HCT116 (cell line): ENCODE results near the gene SPRR2B. TPM values are rescaled to one million over a fixed set of nuclear protein-coding genes. Genes with fewer than 3 reads are reported as not detected.

Experiments
- ATAC-seq: fragments of 200-7000 bp; cut with Tn5 transposase; 2 replicates; pipeline ENCODE4 v1.9.1; 2020; ENCODE audit warnings: mild to moderate bottlenecking, moderate library complexity
- BruUV-seq: library from RNA; stranded (reverse); fragments of 400-500 nt; replicated peaks from 2 replicates; lab custom pipeline; 2021; lab: Mats Ljungman, UMichigan
- CTCF ChIA-PET: fragments of 300-600 bp; sonication (Branson Sonifier 250); formaldehyde crosslinking; loops from one replicate; lab custom pipeline; 2021; ENCODE audit warnings: antibody characterized with exemption; lab: Charles Lee
- POLR2A ChIA-PET: fragments of 300-600, 350-600 bp; sonication (Branson Sonifier 250); formaldehyde crosslinking; loops from one replicate; lab custom pipeline; 2021; ENCODE audit warnings: antibody characterized with exemption; lab: Charles Lee
- RAD21 ChIA-PET, 2 experiments: fragments of 300-600 bp; sonication (Branson Sonifier 250); formaldehyde crosslinking; loops; one replicate each; lab custom pipeline; 2023; ENCODE audit warnings: low total read pairs in 2 of 2; ENCODE audit not compliant: uncharacterized antibody in 2 of 2, unreplicated experiment in 2 of 2, low non-redundant PET in 1 of 2; lab: Charles Lee
- DNase-seq: peaks from one replicate; pipeline ENCODE4 v3.0.0-alpha.2; 2010; ENCODE audit warnings: low read depth, low spot score
- H2AFZ ChIP-seq: fragments of 200-600 bp; shearing (Covaris generic), sonication (generic); 2 replicates; pipeline ENCODE4 v1.6.1; 2017; ENCODE audit warnings: low read depth, mixed run types, mixed read lengths, antibody characterized with exemption, low read length; ENCODE audit not compliant: poor library complexity, severe bottlenecking
- H3K27ac ChIP-seq: 2 replicates; pipeline ENCODE4 v1.5.1; 2012; ENCODE audit warnings: low read depth, low read length
- H3K27me3 ChIP-seq: fragments of 200-600 bp; sonication (generic); 2 replicates; pipeline ENCODE4 v1.6.1; 2016; ENCODE audit warnings: mixed run types, low read length, mixed read lengths; ENCODE audit not compliant: insufficient read depth
- H3K36me3 ChIP-seq, 2 experiments: fragments of 200-500 bp in 1 of 2; fragments of 200-600 bp in 1 of 2; sonication (Bioruptor generic) in 1 of 2; sonication (generic) in 1 of 2; 2 replicates each; pipeline versions ENCODE4 v1.5.1 to v1.6.1; 2014 to 2016; ENCODE audit warnings: low read length in 2 of 2, inconsistent platforms in 1 of 2, mixed read lengths in 1 of 2, mixed run types in 1 of 2; ENCODE audit not compliant: insufficient read depth in 2 of 2, control insufficient read depth in 1 of 2
- H3K4me1 ChIP-seq, 2 experiments: fragments of 200-600 bp in 1 of 2; sonication (generic) in 1 of 2; 2 replicates each; pipeline versions ENCODE4 v1.5.1 to v1.6.1; 2012 to 2017; ENCODE audit warnings: low read length in 2 of 2, inconsistent platforms in 1 of 2, mild to moderate bottlenecking in 1 of 2, mixed read lengths in 1 of 2, mixed run types in 1 of 2, moderate library complexity in 1 of 2; ENCODE audit not compliant: insufficient read depth in 2 of 2, control insufficient read depth in 1 of 2
- H3K4me2 ChIP-seq: fragments of 200-600 bp; sonication (generic); 2 replicates; pipeline ENCODE4 v1.6.1; 2017; ENCODE audit warnings: mixed run types, low read length, mixed read lengths
- H3K4me3 ChIP-seq, 2 experiments: fragments of 200-600 bp in 1 of 2; sonication (generic) in 1 of 2; replicated peaks in 1 of 2; 2 replicates each; pipeline ENCODE4 v1.5.1; 2011 to 2016; ENCODE audit warnings: low read length in 2 of 2, control low read depth in 1 of 2, low read depth in 1 of 2, mild to moderate bottlenecking in 1 of 2, mixed read lengths in 1 of 2, mixed run types in 1 of 2
- H3K79me2 ChIP-seq: fragments of 200-600 bp; sonication (generic); 2 replicates; pipeline ENCODE4 v1.6.1; 2017; ENCODE audit warnings: mild to moderate bottlenecking, mixed run types, low read length, moderate library complexity, mixed read lengths; ENCODE audit not compliant: insufficient read depth
- H3K9ac ChIP-seq: fragments of 200-600 bp; sonication (generic); 2 replicates; pipeline ENCODE4 v1.6.1; 2016; ENCODE audit warnings: low read length, mixed read lengths
- H3K9me2 ChIP-seq: fragments of 200-600 bp; sonication (generic), shearing (Covaris generic); 2 replicates; pipeline ENCODE4 v1.6.1; 2017; ENCODE audit warnings: mixed run types, mild to moderate bottlenecking, moderate library complexity; ENCODE audit not compliant: insufficient read depth
- H3K9me3 ChIP-seq, 2 experiments: fragments of 200-500 bp in 1 of 2; fragments of 200-600 bp in 1 of 2; sonication (Bioruptor generic) in 1 of 2; sonication (generic) in 1 of 2; 2 replicates each; pipeline ENCODE4 v1.6.1; 2014 to 2017; ENCODE audit warnings: low read length in 2 of 2, mixed read lengths in 2 of 2, inconsistent platforms in 1 of 2, low read depth in 1 of 2, mild to moderate bottlenecking in 1 of 2, mixed run types in 1 of 2, moderate library complexity in 1 of 2; ENCODE audit not compliant: control insufficient read depth in 1 of 2, insufficient read depth in 1 of 2
- H4K20me1 ChIP-seq: fragments of 200-600 bp; sonication (generic), shearing (Covaris generic); 2 replicates; pipeline ENCODE4 v1.6.1; 2017; ENCODE audit warnings: mixed run types, mild to moderate bottlenecking, moderate library complexity; ENCODE audit not compliant: insufficient read depth
- CBX3 ChIP-seq: IDR thresholded peaks from 2 replicates; pipeline ENCODE4 v1.6.1; 2012; ENCODE audit warnings: low read depth
- EZH2phosphoT487 ChIP-seq: fragments of 200-600 bp; IDR thresholded peaks from 2 replicates; pipeline ENCODE4 v1.6.1; 2018; ENCODE audit warnings: antibody characterized with exemption, borderline replicate concordance
- FOSL1 ChIP-seq: IDR thresholded peaks from 2 replicates; pipeline ENCODE4 v1.6.1; 2012; ENCODE audit warnings: low read depth
- POLR2A ChIP-seq: IDR thresholded peaks from 2 replicates; pipeline ENCODE4 v1.7.0; 2011; ENCODE audit warnings: borderline replicate concordance; ENCODE audit not compliant: insufficient read depth, insufficient read length; ENCODE audit errors: extremely low read depth
- RAD21 ChIP-seq: IDR thresholded peaks from 2 replicates; pipeline ENCODE4 v1.6.1; 2012; ENCODE audit warnings: low read depth, mild to moderate bottlenecking
- REST ChIP-seq: IDR thresholded peaks from 2 replicates; pipeline ENCODE4 v1.6.1; 2012; ENCODE audit warnings: low read depth
- SIN3A ChIP-seq: IDR thresholded peaks from 2 replicates; pipeline ENCODE4 v1.6.1; 2012; ENCODE audit warnings: low read depth
- SP1 ChIP-seq: IDR thresholded peaks from 2 replicates; pipeline ENCODE4 v1.6.1; 2012; ENCODE audit warnings: low read depth
- SRF ChIP-seq: IDR thresholded peaks from 2 replicates; pipeline ENCODE4 v1.6.1; 2012; ENCODE audit warnings: low read depth
- TCF7L2 ChIP-seq: IDR thresholded peaks from 2 replicates; pipeline ENCODE4 v1.7.0; 2011; ENCODE audit warnings: borderline replicate concordance, inconsistent platforms; ENCODE audit not compliant: insufficient read depth, insufficient read length; ENCODE audit errors: extremely low read depth
- YY1 ChIP-seq: IDR thresholded peaks from 2 replicates; pipeline ENCODE4 v1.6.1; 2011; ENCODE audit warnings: low read length, low read depth, moderate library complexity, mild to moderate bottlenecking; ENCODE audit not compliant: insufficient replicate concordance; ENCODE audit errors: extremely low read depth
- ZBTB33 ChIP-seq: IDR thresholded peaks from 2 replicates; pipeline ENCODE4 v1.6.1; 2011; ENCODE audit warnings: mild to moderate bottlenecking, low read length, moderate library complexity; ENCODE audit not compliant: insufficient replicate concordance; ENCODE audit errors: extremely low read depth
- ZFX ChIP-seq: fragments of 450-650 bp; IDR thresholded peaks from 2 replicates; pipeline ENCODE4 v1.6.1; 2017
- ZNF274 ChIP-seq: fragments of 200-500 bp; sonication (Bioruptor generic); IDR thresholded peaks from 2 replicates; pipeline ENCODE4 v1.6.1; 2014; ENCODE audit warnings: mild to moderate bottlenecking, low read depth, low read length, inconsistent platforms
- intact Hi-C: fragments of 100-400 bp; cut with micrococcal nuclease; formaldehyde crosslinking; loops from 2 replicates; pipeline ENCODE4 v1.10.0; 2022
- total RNA-seq: library from RNA; stranded (reverse); gene quantifications from one replicate; pipeline ENCODE4 v1.2.1, GENCODE V29; 2021; ENCODE audit not compliant: unreplicated experiment
- TF ChIP-seq, protein P1 (sequence below), 3 experiments: fragments of 200-600 bp in 1 of 3; sonication (generic) in 1 of 3; IDR thresholded peaks in 2 of 3; conservative IDR thresholded peaks in 1 of 3; 2 replicates each; pipeline ENCODE4 v1.5.1; 2012 to 2017; ENCODE audit warnings: low read depth in 2 of 3, low read length in 2 of 3, antibody characterized with exemption in 1 of 3, borderline replicate concordance in 1 of 3, control low read depth in 1 of 3, mild to moderate bottlenecking in 1 of 3, mixed read lengths in 1 of 3, mixed run types in 1 of 3, moderate library complexity in 1 of 3; ENCODE audit not compliant: insufficient read depth in 1 of 3

The SPRR2B gene
- total RNA-seq, 1 experiment from 2014 or later = not detected

- Histone ChIP-seq H3K4me2 (no peak overlapping the region), H3K27me3 (no peaks in the 10 kb centered on the region; the same call in 1 of the 2 replicates), H3K79me2 (no peaks in the 10 kb centered on the region), H3K36me3 (no peaks in the 10 kb centered on the region), H3K9ac (no peak overlapping the region), H3K9me3 (no peaks in the 10 kb centered on the region), H3K4me3 (no peak overlapping the region), H4K20me1 (no peaks in the 10 kb centered on the region), H2AFZ (no peak overlapping the region), H3K4me1 (peaks cover 7 to 12% of the 10 kb centered on the region in 2 experiments), H3K9me2 (no peaks in the 10 kb centered on the region), H3K27ac (no peak overlapping the region)
- DNase-seq (no peak), ATAC-seq (no peak)
- ChIA-PET POLR2A (no interaction called here), RAD21 (no interaction called here), CTCF (no interaction called here)
- TF ChIP-seq RAD21 (no peak), POLR2A (no peak), YY1 (no peak), FOSL1 (no peak), TCF7L2 (no peak), ZBTB33 (no peak), REST (no peak), ZNF274 (no peak), SRF (no peak), CBX3 (no peak), ZFX (no peak), SIN3A (no peak), EZH2phosphoT487 (no peak), SP1 (no peak)
- TF ChIP-seq, protein P1, sequence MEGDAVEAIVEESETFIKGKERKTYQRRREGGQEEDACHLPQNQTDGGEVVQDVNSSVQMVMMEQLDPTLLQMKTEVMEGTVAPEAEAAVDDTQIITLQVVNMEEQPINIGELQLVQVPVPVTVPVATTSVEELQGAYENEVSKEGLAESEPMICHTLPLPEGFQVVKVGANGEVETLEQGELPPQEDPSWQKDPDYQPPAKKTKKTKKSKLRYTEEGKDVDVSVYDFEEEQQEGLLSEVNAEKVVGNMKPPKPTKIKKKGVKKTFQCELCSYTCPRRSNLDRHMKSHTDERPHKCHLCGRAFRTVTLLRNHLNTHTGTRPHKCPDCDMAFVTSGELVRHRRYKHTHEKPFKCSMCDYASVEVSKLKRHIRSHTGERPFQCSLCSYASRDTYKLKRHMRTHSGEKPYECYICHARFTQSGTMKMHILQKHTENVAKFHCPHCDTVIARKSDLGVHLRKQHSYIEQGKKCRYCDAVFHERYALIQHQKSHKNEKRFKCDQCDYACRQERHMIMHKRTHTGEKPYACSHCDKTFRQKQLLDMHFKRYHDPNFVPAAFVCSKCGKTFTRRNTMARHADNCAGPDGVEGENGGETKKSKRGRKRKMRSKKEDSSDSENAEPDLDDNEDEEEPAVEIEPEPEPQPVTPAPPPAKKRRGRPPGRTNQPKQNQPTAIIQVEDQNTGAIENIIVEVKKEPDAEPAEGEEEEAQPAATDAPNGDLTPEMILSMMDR (IDR thresholded peaks at IDR 0.05 in 2 of 3, conservative IDR thresholded peaks at IDR 0.05 in 1 of 3; ENCODE audit: borderline replicate concordance in 1 of 3, insufficient read depth in 1 of 3, low read depth in 2 of 3, low read length in 2 of 3) = no peak
- no TSS peak for BruUV-seq
- intact Hi-C loops = no loop called here
These were observed 49.5 kb upstream of the SPRR2B start for GRCh38 chr1:153120945-153121344.
